NCI-H446 (cell line): ENCODE results near the gene DALRD3.

Source experiments
- DNase-seq, 2 experiments: peaks; one replicate each; lab custom pipeline; 2025; lab: John Stamatoyannopoulos, UW

DALRD3 gene

GRCh38 chr3:49017971-49018706, at the start of gene DALRD3:
TSS of gene DALRD3 (minus strand) at chr3:49018580. CDS start at chr3:49018564, 16 bp downstream.
- peak; percentile 9 to 42 for DNase-seq

- no peak for DNase-seq
Measured at GRCh38 chr3:49058011-49058410, 39.6 kb upstream of the DALRD3 start.

GRCh38 chr3:49057268-49057667, 38.9 kb upstream of the DALRD3 start:
- no peak for DNase-seq

GRCh38 chr3:49054344-49054862, 36.0 kb upstream of the DALRD3 start:
- DNase-seq = no peak

GRCh38 chr3:49053543-49053942, 35.2 kb upstream of the DALRD3 start:
- DNase-seq = no peak

- no peak for DNase-seq
Measured at GRCh38 chr3:49035281-49035680, 16.9 kb upstream of the DALRD3 start.

- DNase-seq = no peak
Measured at GRCh38 chr3:49034650-49035049, 16.3 kb upstream of the DALRD3 start.

- no peak for DNase-seq
Measured at GRCh38 chr3:49032646-49033304, 14.4 kb upstream of the DALRD3 start.

- DNase-seq = no peak
Measured at GRCh38 chr3:49030321-49030720, 11.9 kb upstream of the DALRD3 start.

- DNase-seq = no peak
Measured at GRCh38 chr3:49029563-49029884, 11.1 kb upstream of the DALRD3 start.

- peak; percentile 73 to 94 for DNase-seq
Measured at GRCh38 chr3:49028673-49029562, 10.5 kb upstream of the DALRD3 start, which contains the start of gene IMPDH2. TSS of gene IMPDH2 (minus strand) at chr3:49029398. CDS start at chr3:49029350, 48 bp downstream.

- no peak for DNase-seq
Measured at GRCh38 chr3:49028298-49028672, 9.9 kb upstream of the DALRD3 start.

GRCh38 chr3:49027634-49028033, 9.3 kb upstream of the DALRD3 start:
- DNase-seq = no peak

- DNase-seq = no peak
Measured at GRCh38 chr3:49026536-49026935, 8.2 kb upstream of the DALRD3 start.

GRCh38 chr3:49025793-49026520, 7.6 kb upstream of the DALRD3 start:
- no peak for DNase-seq

- no peak for DNase-seq
Measured at GRCh38 chr3:49025005-49025792, 6.8 kb upstream of the DALRD3 start.

- no peak for DNase-seq
Measured at GRCh38 chr3:49024449-49024848, 6.1 kb upstream of the DALRD3 start.

- DNase-seq = no peak
Measured at GRCh38 chr3:49023775-49024174, 5.4 kb upstream of the DALRD3 start.

GRCh38 chr3:49022688-49023171, 4.3 kb upstream of the DALRD3 start:
- no peak for DNase-seq

- peak; percentile 42 to 84 for DNase-seq
Measured at GRCh38 chr3:49021813-49022687, 3.7 kb upstream of the DALRD3 start, which contains the start of gene NDUFAF3. TSS of gene NDUFAF3 (plus strand) at chr3:49022121. CDS start at chr3:49022145, 24 bp downstream.
